HepG2 (cell line): ENCODE data around the gene BTBD3. TPM values are rescaled to one million over a fixed set of nuclear protein-coding genes. Genes with fewer than 3 reads are reported as not detected.

Source experiments
- CAMTA2 ChIP-seq: sonication (generic); formaldehyde crosslinking; IDR thresholded peaks from 2 replicates; pipeline ENCODE4 v1.4.0; 2020; ENCODE audit warnings: mild to moderate bottlenecking, missing genetic modification reagents, borderline replicate concordance
- CENPT ChIP-seq: sonication (generic); formaldehyde crosslinking; IDR thresholded peaks from 2 replicates; pipeline ENCODE4 v1.8.0; 2022; ENCODE audit warnings: low read depth, mild to moderate bottlenecking, moderate library complexity, missing genetic modification reagents
- DR1 ChIP-seq: sonication (generic); formaldehyde crosslinking; IDR thresholded peaks from 2 replicates; pipeline ENCODE4 v1.8.0; 2021; ENCODE audit warnings: mild to moderate bottlenecking, missing genetic modification reagents, inconsistent platforms
- HMG20B ChIP-seq: conservative IDR thresholded peaks from 2 replicates; pipeline ENCODE4 v1.6.1; 2016; ENCODE audit warnings: missing genetic modification reagents, missing compliant biosample characterization
- HMGXB4 ChIP-seq, 2 experiments: sonication (generic) in 1 of 2; formaldehyde crosslinking in 1 of 2; IDR thresholded peaks; 2 replicates each; pipeline versions ENCODE4 v1.4.0 to v1.6.1; 2018 to 2020; ENCODE audit warnings: missing genetic modification reagents in 2 of 2, borderline replicate concordance in 1 of 2, low read depth in 1 of 2, mild to moderate bottlenecking in 1 of 2, missing biosample characterization in 1 of 2
- JARID2 ChIP-seq: sonication (generic); formaldehyde crosslinking; IDR thresholded peaks from 2 replicates; pipeline ENCODE4 v1.8.1; 2023; ENCODE audit warnings: missing genetic modification reagents, inconsistent platforms; ENCODE audit not compliant: insufficient replicate concordance
- RAD21 ChIP-seq: fragments of 450-650 bp; formaldehyde crosslinking; IDR thresholded peaks from 2 replicates; pipeline ENCODE4 v1.5.0; 2020; ENCODE audit warnings: mild to moderate bottlenecking
- SRY ChIP-seq: sonication (generic); formaldehyde crosslinking; IDR thresholded peaks from 2 replicates; pipeline ENCODE4 v1.8.0; 2022; ENCODE audit warnings: mild to moderate bottlenecking, missing genetic modification reagents
- TAF15 ChIP-seq: fragments of 200-400 bp; formaldehyde crosslinking; IDR thresholded peaks from one replicate; pipeline ENCODE4 v1.6.1; 2018; ENCODE audit warnings: mild to moderate bottlenecking, low read depth, low read length; ENCODE audit not compliant: poor library complexity, severe bottlenecking
- TRIM22 ChIP-seq: fragments of 450-650 bp; IDR thresholded peaks from 2 replicates; pipeline ENCODE4 v1.6.1; 2017
- YY1 ChIP-seq: IDR thresholded peaks from 2 replicates; pipeline ENCODE4 v1.6.1; 2011; ENCODE audit warnings: low read length, low read depth, moderate library complexity, mild to moderate bottlenecking; ENCODE audit not compliant: insufficient read depth, insufficient replicate concordance
- ZBTB38 ChIP-seq: sonication (generic); formaldehyde crosslinking; IDR thresholded peaks from 2 replicates; pipeline ENCODE4 v1.5.1; 2020; ENCODE audit warnings: mild to moderate bottlenecking, missing genetic modification reagents
- ZEB1 ChIP-seq: IDR thresholded peaks from 2 replicates; pipeline ENCODE4 v1.6.1; 2012; ENCODE audit warnings: mild to moderate bottlenecking, low read depth, inconsistent platforms; ENCODE audit not compliant: insufficient replicate concordance
- ZNF350 ChIP-seq: sonication (generic); formaldehyde crosslinking; IDR thresholded peaks from 2 replicates; pipeline ENCODE4 v1.4.0; 2020; ENCODE audit warnings: mild to moderate bottlenecking, low read depth, missing genetic modification reagents, borderline replicate concordance
- ZNF446 ChIP-seq: sonication (generic); formaldehyde crosslinking; IDR thresholded peaks from 2 replicates; pipeline ENCODE4 v1.5.0; 2020; ENCODE audit warnings: mild to moderate bottlenecking, missing genetic modification reagents
- ZNF570 ChIP-seq: sonication (generic); formaldehyde crosslinking; IDR thresholded peaks from 2 replicates; pipeline ENCODE4 v1.4.0; 2020; ENCODE audit warnings: mild to moderate bottlenecking, missing genetic modification reagents, borderline replicate concordance
- ZNF629 ChIP-seq: sonication (generic); formaldehyde crosslinking; conservative IDR thresholded peaks from 2 replicates; pipeline ENCODE4 v1.5.0; 2020; ENCODE audit warnings: missing genetic modification reagents
- polyA plus RNA-seq, 8 experiments: library from polyadenylated mRNA; depleted of rRNA in 3 of 8; stranded (reverse) in 7 of 8; unstranded in 1 of 8; fragments of >200 nt; fragmentation: Illumina TruSeq in 4 of 8; extraction: Trizol in 4 of 8; gene quantifications; 2 replicates each; pipeline versions ENCODE4 v1.2.1 to v1.2.3, GENCODE V29; 2011 to 2016; ENCODE audit warnings: low read depth in 4 of 8, missing spikeins in 1 of 8, mixed read lengths in 1 of 8; ENCODE audit not compliant: insufficient read depth in 1 of 8
- total RNA-seq, 5 experiments: library from RNA; depleted of rRNA; stranded (reverse); fragments of >200 nt; fragmentation: Illumina TruSeq; extraction: Trizol; gene quantifications; 2 replicates each; pipeline ENCODE4 v1.2.3, GENCODE V29; 2016; ENCODE audit warnings: low read depth in 1 of 5
- TF ChIP-seq, protein P1 (sequence below): sonication (generic); formaldehyde crosslinking; conservative IDR thresholded peaks from 2 replicates; pipeline ENCODE4 v1.4.0; 2020; ENCODE audit warnings: missing genetic modification reagents
- TF ChIP-seq, protein P2 (sequence below): sonication (generic); formaldehyde crosslinking; IDR thresholded peaks from 2 replicates; pipeline ENCODE4 v1.4.0; 2020; ENCODE audit warnings: missing genetic modification reagents

Gene BTBD3
- total and polyA plus RNA-seq, 2 of the 13 experiments (the other 11 are each of a cell fraction or from before 2014, with no cell fraction given), result 32.2 to 41.8 TPM

GRCh38 chr20:11891077-11891775 lies 26.5 kb upstream of the BTBD3 start (continued):
- no peak for TF ChIP-seq TRIM22
- no peak for TF ChIP-seq ZEB1
- TF ChIP-seq RAD21 (CRISPR knock-in tag), result no peak
- TF ChIP-seq TAF15, result no peak
- TF ChIP-seq ZNF350, result no peak
- TF ChIP-seq ZNF446 (CRISPR knock-in tag), result no peak; the same call in 1 of the 2 replicates
- no peak; the same call in 1 of the 2 replicates for TF ChIP-seq SRY
- no peak for TF ChIP-seq DR1
- TF ChIP-seq CAMTA2 (CRISPR knock-in tag), result no peak
- TF ChIP-seq CENPT (CRISPR knock-in tag), result no peak
- no peak for TF ChIP-seq JARID2 (CRISPR knock-in tag)
- TF ChIP-seq ZNF629 (CRISPR knock-in tag), result no peak
- no peak for TF ChIP-seq ZNF570
- TF ChIP-seq, protein P1, sequence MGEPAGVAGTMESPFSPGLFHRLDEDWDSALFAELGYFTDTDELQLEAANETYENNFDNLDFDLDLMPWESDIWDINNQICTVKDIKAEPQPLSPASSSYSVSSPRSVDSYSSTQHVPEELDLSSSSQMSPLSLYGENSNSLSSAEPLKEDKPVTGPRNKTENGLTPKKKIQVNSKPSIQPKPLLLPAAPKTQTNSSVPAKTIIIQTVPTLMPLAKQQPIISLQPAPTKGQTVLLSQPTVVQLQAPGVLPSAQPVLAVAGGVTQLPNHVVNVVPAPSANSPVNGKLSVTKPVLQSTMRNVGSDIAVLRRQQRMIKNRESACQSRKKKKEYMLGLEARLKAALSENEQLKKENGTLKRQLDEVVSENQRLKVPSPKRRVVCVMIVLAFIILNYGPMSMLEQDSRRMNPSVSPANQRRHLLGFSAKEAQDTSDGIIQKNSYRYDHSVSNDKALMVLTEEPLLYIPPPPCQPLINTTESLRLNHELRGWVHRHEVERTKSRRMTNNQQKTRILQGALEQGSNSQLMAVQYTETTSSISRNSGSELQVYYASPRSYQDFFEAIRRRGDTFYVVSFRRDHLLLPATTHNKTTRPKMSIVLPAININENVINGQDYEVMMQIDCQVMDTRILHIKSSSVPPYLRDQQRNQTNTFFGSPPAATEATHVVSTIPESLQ (CRISPR knock-in tag), result no peak
- no peak for TF ChIP-seq ZBTB38 (CRISPR knock-in tag)
- TF ChIP-seq, protein P2, sequence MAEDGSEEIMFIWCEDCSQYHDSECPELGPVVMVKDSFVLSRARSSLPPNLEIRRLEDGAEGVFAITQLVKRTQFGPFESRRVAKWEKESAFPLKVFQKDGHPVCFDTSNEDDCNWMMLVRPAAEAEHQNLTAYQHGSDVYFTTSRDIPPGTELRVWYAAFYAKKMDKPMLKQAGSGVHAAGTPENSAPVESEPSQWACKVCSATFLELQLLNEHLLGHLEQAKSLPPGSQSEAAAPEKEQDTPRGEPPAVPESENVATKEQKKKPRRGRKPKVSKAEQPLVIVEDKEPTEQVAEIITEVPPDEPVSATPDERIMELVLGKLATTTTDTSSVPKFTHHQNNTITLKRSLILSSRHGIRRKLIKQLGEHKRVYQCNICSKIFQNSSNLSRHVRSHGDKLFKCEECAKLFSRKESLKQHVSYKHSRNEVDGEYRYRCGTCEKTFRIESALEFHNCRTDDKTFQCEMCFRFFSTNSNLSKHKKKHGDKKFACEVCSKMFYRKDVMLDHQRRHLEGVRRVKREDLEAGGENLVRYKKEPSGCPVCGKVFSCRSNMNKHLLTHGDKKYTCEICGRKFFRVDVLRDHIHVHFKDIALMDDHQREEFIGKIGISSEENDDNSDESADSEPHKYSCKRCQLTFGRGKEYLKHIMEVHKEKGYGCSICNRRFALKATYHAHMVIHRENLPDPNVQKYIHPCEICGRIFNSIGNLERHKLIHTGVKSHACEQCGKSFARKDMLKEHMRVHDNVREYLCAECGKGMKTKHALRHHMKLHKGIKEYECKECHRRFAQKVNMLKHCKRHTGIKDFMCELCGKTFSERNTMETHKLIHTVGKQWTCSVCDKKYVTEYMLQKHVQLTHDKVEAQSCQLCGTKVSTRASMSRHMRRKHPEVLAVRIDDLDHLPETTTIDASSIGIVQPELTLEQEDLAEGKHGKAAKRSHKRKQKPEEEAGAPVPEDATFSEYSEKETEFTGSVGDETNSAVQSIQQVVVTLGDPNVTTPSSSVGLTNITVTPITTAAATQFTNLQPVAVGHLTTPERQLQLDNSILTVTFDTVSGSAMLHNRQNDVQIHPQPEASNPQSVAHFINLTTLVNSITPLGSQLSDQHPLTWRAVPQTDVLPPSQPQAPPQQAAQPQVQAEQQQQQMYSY (CRISPR knock-in tag), result no peak
- TF ChIP-seq HMG20B, result no peak
- TF ChIP-seq YY1, result peak; percentile 64
- peak in 1 of 2 experiments; percentile 18; a peak in 1 of 4 replicates for TF ChIP-seq HMGXB4 (CRISPR knock-in tag; IDR thresholded peaks at IDR 0.05; ENCODE audit: borderline replicate concordance in 1 of 2, low read depth in 1 of 2)
